VCaP (cell line): ENCODE results near the gene ROPN1L.
"Not testable (repeated sequence)": the region's sequence is repeated elsewhere in the genome, so short reads cannot be mapped to it uniquely, and the experiment has no call there.

Source experiments
- H3K27ac ChIP-seq: fragments of 450-650 bp; 2 replicates; pipeline ENCODE4 v1.5.1; 2017
- CTCF ChIP-seq: fragments of 450-650 bp; conservative IDR thresholded peaks from 2 replicates; pipeline ENCODE4 v1.5.1; 2017; ENCODE audit warnings: mild to moderate bottlenecking, moderate library complexity

The ROPN1L gene

GRCh38 chr5:10441083-10441991 lies at the start of gene ROPN1L:
Gene ROPN1L, plus strand, starts transcription at chr5:10441879. Its CDS starts 289 bp downstream, at chr5:10442168.
- peak within 1 kb of the TSS; percentile 64 for H3K27ac ChIP-seq
- TF ChIP-seq CTCF: no peak

GRCh38 chr5:10392567-10393328 lies 48.9 kb upstream of the ROPN1L start:
- not testable (repeated sequence) for H3K27ac ChIP-seq

GRCh38 chr5:10393491-10393890 lies 48.2 kb upstream of the ROPN1L start:
- no peak overlapping the region for H3K27ac ChIP-seq
- TF ChIP-seq CTCF: no peak

GRCh38 chr5:10396552-10396951 lies 45.1 kb upstream of the ROPN1L start:
- no peak overlapping the region for H3K27ac ChIP-seq
- TF ChIP-seq CTCF: no peak

- H3K27ac ChIP-seq: no peak overlapping the region
- TF ChIP-seq CTCF: no peak
These were observed 41.8 kb upstream of the ROPN1L start for GRCh38 chr5:10399839-10400238.

- H3K27ac ChIP-seq: no peak overlapping the region
- no peak for TF ChIP-seq CTCF
These were observed 41.3 kb upstream of the ROPN1L start for GRCh38 chr5:10400411-10400810.

GRCh38 chr5:10400831-10401230 lies 40.8 kb upstream of the ROPN1L start:
- H3K27ac ChIP-seq: no peak overlapping the region
- TF ChIP-seq CTCF: no peak
